ENCODE measurements around the gene NAT8L.

NAT8L gene

DNA sequence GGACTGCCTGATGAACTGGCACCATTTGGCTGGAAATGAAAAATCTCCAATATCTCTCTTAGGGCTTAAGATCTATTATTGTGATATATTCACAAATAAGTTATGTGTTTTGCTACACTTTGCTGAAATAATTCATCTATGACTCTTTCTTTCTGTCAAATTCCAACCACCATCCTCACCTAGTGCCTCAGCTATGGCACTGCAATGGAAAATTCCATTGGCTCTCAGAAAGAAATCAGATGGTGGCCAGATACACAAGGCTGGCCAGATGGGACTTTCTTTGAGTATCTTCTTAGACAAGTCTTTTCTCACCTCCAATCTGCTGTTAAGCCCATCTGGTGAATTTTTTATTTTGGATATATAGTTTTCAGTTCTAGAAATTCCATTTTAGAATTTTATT lies 28.0 kb downstream of the NAT8L start:
- no peak overlapping the region for H3K4me3 ChIP-seq
- H3K27ac ChIP-seq, result no peak overlapping the region
- no peaks in the 10 kb centered on the region for H3K9me3 ChIP-seq (ENCODE audit: low read depth, low read length)
- no peaks in the 10 kb centered on the region for H3K36me3 ChIP-seq (ENCODE audit: insufficient read depth, low read length)
- DNase-seq (ENCODE audit: low read depth, low spot score), result no peak
- H3K9ac ChIP-seq (ENCODE audit: insufficient read length), result no peak overlapping the region
- no peak for TF ChIP-seq FOXP2 (optimal IDR thresholded peaks at IDR 0.05; ENCODE audit: control extremely low read depth, extremely low read length, insufficient read depth)
- TF ChIP-seq EZH2 (IDR thresholded peaks at IDR 0.05), result no peak
- TF ChIP-seq POLR2AphosphoS5 (IDR thresholded peaks at IDR 0.05; ENCODE audit: borderline replicate concordance, low read depth, low read length), result no peak

- H3K9ac ChIP-seq (ENCODE audit: insufficient read length), result no peak overlapping the region
- no peak for DNase-seq (ENCODE audit: low read depth, low spot score)
Measured at GRCh38 chr4:2089222-2089621, 30.1 kb downstream of the NAT8L start.

DNA sequence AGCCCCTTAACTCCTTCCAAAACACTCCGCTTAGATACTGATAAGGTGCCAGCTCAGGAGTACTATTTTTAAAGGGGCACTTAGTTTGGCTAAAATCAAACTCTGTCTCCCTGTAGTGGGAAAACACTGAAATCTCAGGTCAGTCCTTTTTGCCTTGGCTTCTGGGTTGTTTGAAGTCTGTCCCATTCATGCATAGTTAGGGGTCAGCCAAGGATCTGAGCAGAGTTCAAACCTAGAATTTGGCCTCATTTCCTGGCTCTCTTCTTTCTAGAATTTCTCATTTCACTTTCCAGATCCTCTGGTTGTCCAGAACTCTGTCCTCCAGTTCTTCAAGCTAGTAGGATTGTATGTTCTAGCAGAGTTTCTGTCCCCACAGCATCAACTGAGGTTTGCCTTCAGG lies 31.5 kb downstream of the NAT8L start:
- no peak overlapping the region for H3K9ac ChIP-seq (ENCODE audit: insufficient read length)
- H3K27ac ChIP-seq, result no peak overlapping the region
- H3K4me3 ChIP-seq, result no peak overlapping the region
- TF ChIP-seq FOXP2 (optimal IDR thresholded peaks at IDR 0.05; ENCODE audit: control extremely low read depth, extremely low read length, insufficient read depth) (no peak), POLR2AphosphoS5 (IDR thresholded peaks at IDR 0.05; ENCODE audit: borderline replicate concordance, low read depth, low read length) (no peak), EZH2 (IDR thresholded peaks at IDR 0.05) (no peak)
- no peaks in the 10 kb centered on the region for H3K9me3 ChIP-seq (ENCODE audit: low read depth, low read length)
- DNase-seq (ENCODE audit: low read depth, low spot score), result no peak
- H3K36me3 ChIP-seq (ENCODE audit: insufficient read depth, low read length), result no peaks in the 10 kb centered on the region

More at GRCh38 chr4:2089222-2089621, 30.1 kb downstream of the NAT8L start:
- no peak overlapping the region for H3K4me3 ChIP-seq
- no peak overlapping the region for H3K27ac ChIP-seq
- no peak for TF ChIP-seq FOXP2 (optimal IDR thresholded peaks at IDR 0.05; ENCODE audit: control extremely low read depth, extremely low read length, insufficient read depth)
- no peak for TF ChIP-seq EZH2 (IDR thresholded peaks at IDR 0.05)
- no peak for TF ChIP-seq POLR2AphosphoS5 (IDR thresholded peaks at IDR 0.05; ENCODE audit: borderline replicate concordance, low read depth, low read length)
- H3K36me3 ChIP-seq (ENCODE audit: insufficient read depth, low read length), result no peaks in the 10 kb centered on the region
- H3K9me3 ChIP-seq (ENCODE audit: low read depth, low read length), result no peaks in the 10 kb centered on the region

GRCh38 chr4:2091990-2092668 lies 33.0 kb downstream of the NAT8L start:
- H3K36me3 ChIP-seq (ENCODE audit: insufficient read depth, low read length), result no peaks in the 10 kb centered on the region
- DNase-seq (ENCODE audit: low read depth, low spot score), result no peak
- no peak overlapping the region for H3K9ac ChIP-seq (ENCODE audit: insufficient read length)
- H3K4me3 ChIP-seq, result no peak overlapping the region
- no peaks in the 10 kb centered on the region for H3K9me3 ChIP-seq (ENCODE audit: low read depth, low read length)
- TF ChIP-seq POLR2AphosphoS5 (IDR thresholded peaks at IDR 0.05; ENCODE audit: borderline replicate concordance, low read depth, low read length) (no peak), FOXP2 (optimal IDR thresholded peaks at IDR 0.05; ENCODE audit: control extremely low read depth, extremely low read length, insufficient read depth) (no peak), EZH2 (IDR thresholded peaks at IDR 0.05) (no peak)
- no peak overlapping the region for H3K27ac ChIP-seq

- DNase-seq (ENCODE audit: low read depth, low spot score), result no peak
Measured at GRCh38 chr4:2092669-2093053, 33.5 kb downstream of the NAT8L start.

DNA sequence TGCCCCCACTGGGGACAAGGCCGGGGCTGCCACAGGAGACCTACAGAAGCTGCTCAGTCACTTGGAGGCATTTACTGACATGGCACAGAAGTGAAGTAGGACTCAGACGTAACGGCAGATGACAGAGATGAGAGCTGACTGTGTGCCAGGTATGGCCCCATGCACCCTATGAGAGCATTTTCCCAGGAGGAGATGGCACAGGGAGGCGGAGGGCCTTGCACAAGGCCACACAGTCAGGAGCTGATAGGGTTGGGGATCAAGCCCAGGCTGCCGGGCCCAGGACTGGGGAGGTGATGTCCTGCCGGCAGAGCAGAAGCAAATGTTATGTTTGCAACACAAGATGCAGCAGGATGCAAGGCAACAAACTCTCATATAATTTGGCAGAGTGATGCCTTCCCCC lies 34.1 kb downstream of the NAT8L start:
- Histone ChIP-seq H3K27ac (no peak overlapping the region), H3K36me3 (ENCODE audit: insufficient read depth, low read length) (no peaks in the 10 kb centered on the region), H3K9me3 (ENCODE audit: low read depth, low read length) (no peaks in the 10 kb centered on the region), H3K4me3 (no peak overlapping the region), H3K9ac (ENCODE audit: insufficient read length) (no peak overlapping the region)
- DNase-seq (ENCODE audit: low read depth, low spot score), result no peak
- TF ChIP-seq FOXP2 (optimal IDR thresholded peaks at IDR 0.05; ENCODE audit: control extremely low read depth, extremely low read length, insufficient read depth) (no peak), POLR2AphosphoS5 (IDR thresholded peaks at IDR 0.05; ENCODE audit: borderline replicate concordance, low read depth, low read length) (no peak), EZH2 (IDR thresholded peaks at IDR 0.05) (no peak)

More at GRCh38 chr4:2092669-2093053, 33.5 kb downstream of the NAT8L start:
- Histone ChIP-seq H3K9me3 (ENCODE audit: low read depth, low read length) (no peaks in the 10 kb centered on the region), H3K27ac (no peak overlapping the region), H3K4me3 (no peak overlapping the region), H3K36me3 (ENCODE audit: insufficient read depth, low read length) (no peaks in the 10 kb centered on the region), H3K9ac (ENCODE audit: insufficient read length) (no peak overlapping the region)
- TF ChIP-seq EZH2 (IDR thresholded peaks at IDR 0.05), result no peak

GRCh38 chr4:2094545-2094944 lies 35.4 kb downstream of the NAT8L start:
- no peak for TF ChIP-seq POLR2AphosphoS5 (IDR thresholded peaks at IDR 0.05; ENCODE audit: borderline replicate concordance, low read depth, low read length)
- no peak for TF ChIP-seq EZH2 (IDR thresholded peaks at IDR 0.05)
- no peak for TF ChIP-seq FOXP2 (optimal IDR thresholded peaks at IDR 0.05; ENCODE audit: control extremely low read depth, extremely low read length, insufficient read depth)
- H3K9ac ChIP-seq (ENCODE audit: insufficient read length), result no peak overlapping the region
- H3K4me3 ChIP-seq, result no peak overlapping the region
- no peak for DNase-seq (ENCODE audit: low read depth, low spot score)
- no peak overlapping the region for H3K27ac ChIP-seq
- H3K9me3 ChIP-seq (ENCODE audit: low read depth, low read length), result no peaks in the 10 kb centered on the region
- H3K36me3 ChIP-seq (ENCODE audit: insufficient read depth, low read length), result no peaks in the 10 kb centered on the region

- TF ChIP-seq FOXP2 (optimal IDR thresholded peaks at IDR 0.05; ENCODE audit: control extremely low read depth, extremely low read length, insufficient read depth), result no peak
- TF ChIP-seq POLR2AphosphoS5 (IDR thresholded peaks at IDR 0.05; ENCODE audit: borderline replicate concordance, low read depth, low read length), result no peak
- no peak for TF ChIP-seq EZH2 (IDR thresholded peaks at IDR 0.05)
- no peak overlapping the region for H3K9ac ChIP-seq (ENCODE audit: insufficient read length)
- H3K27ac ChIP-seq, result no peak overlapping the region
- no peak for DNase-seq (ENCODE audit: low read depth, low spot score)
- H3K36me3 ChIP-seq (ENCODE audit: insufficient read depth, low read length), result no peaks in the 10 kb centered on the region
- H3K4me3 ChIP-seq, result no peak overlapping the region
- no peaks in the 10 kb centered on the region for H3K9me3 ChIP-seq (ENCODE audit: low read depth, low read length)
Measured at GRCh38 chr4:2095236-2096072, 36.3 kb downstream of the NAT8L start.

All from SK-N-MC (cell line).